ENCODE results near the gene VPS45.

Gene VPS45

DNA sequence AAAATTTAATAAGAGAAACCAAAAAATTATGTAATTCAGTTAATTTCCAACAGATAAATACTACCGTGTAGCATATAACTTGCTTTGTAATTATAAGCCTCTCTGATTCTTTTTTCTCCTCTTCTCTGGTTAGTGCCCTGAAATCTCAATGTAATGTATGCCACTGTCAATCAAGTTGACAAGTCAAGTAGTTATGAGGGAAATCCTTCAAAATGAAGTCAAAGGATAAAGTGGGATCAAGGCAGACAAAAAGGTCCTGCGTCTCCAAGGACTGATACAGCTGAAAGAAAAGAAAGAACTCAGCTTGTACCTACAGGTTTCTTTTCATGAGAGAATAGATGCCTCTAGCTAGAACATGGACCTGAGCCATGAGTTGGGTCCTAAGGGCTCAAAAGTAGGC, 19.8 kb downstream of the VPS45 start:
- no peak overlapping the region for H3K27ac Mint-ChIP-seq
- H3K4me1 Mint-ChIP-seq (ENCODE audit: low read depth): peaks cover 14% of the 10 kb centered on the region
- no peaks in the 10 kb centered on the region for H3K9me3 Mint-ChIP-seq
- no peak for DNase-seq
- no peaks in the 10 kb centered on the region for H3K27me3 Mint-ChIP-seq
- H3K36me3 Mint-ChIP-seq (ENCODE audit: low read depth): peaks cover 77% of the 10 kb centered on the region
- H3K4me3 Mint-ChIP-seq: no peak overlapping the region

DNA sequence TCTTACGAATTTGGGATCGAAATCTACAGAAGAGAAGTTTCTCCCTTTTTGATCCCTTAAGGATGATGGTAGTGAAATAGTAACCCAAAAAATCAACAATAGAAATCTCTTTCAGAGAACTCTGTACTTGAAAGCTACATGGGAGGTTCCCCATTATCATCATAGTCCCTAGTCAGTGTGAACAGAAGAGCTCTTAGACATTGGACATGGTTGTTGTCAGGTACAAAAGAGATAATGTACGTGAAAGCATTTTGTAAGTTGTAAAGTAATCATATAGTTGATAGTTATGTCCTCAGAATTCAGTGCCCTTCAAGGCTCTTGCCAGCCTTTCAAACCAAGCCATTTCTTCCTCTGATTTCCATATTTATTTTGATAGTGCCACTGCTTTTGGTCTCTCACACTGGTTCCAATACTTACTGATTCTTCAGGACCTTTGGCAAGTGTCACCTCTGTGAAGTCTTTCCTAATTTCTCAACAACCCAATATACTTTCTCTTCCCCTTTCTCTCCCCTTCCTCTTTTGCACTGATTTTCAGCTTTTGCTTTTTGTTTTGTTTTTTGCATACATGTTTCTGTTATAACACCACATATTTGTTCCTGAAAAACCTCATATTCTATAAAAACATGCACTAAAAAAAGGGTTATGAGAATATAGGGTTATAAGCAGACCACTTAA, 22.4 kb downstream of the VPS45 start:
- Mint-ChIP-seq H3K27ac (no peak overlapping the region), H3K9me3 (no peaks in the 10 kb centered on the region), H3K36me3 (ENCODE audit: low read depth) (peaks cover 76% of the 10 kb centered on the region), H3K27me3 (no peaks in the 10 kb centered on the region), H3K4me3 (no peak overlapping the region), H3K4me1 (ENCODE audit: low read depth) (peaks cover 25% of the 10 kb centered on the region)
- no peak for DNase-seq

DNA sequence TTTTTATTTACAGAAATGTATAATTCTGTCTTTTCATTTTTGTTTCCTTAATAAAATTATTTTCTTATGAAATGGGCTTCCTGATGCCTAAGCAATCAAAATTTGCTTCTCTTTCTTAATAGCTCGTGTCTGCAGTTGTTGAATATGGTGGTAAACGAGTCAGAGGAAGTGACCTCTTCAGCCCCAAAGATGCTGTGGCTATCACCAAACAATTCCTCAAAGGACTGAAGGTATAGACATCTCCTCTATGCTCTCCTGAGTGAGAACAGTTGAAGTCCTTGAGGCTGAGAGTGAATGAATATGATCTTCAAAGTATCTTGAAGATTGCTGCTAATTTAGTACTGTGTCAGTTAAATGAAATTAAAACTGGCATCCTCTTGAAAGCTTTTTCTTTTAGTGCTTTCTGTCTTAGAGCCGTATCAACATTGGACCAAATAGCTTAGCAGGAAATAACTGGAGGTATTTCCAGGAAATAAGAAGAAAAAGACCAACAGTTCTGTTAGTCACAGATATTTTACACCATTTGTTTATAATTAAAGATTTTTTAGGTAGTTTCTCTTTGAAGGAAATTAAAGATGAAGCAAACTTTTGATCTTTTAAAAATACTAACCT, 24.7 kb downstream of the VPS45 start:
- peaks cover 59% of the 10 kb centered on the region for H3K36me3 Mint-ChIP-seq (ENCODE audit: low read depth)
- peaks cover 26% of the 10 kb centered on the region for H3K4me1 Mint-ChIP-seq (ENCODE audit: low read depth)
- H3K27me3 Mint-ChIP-seq: no peaks in the 10 kb centered on the region
- no peaks in the 10 kb centered on the region for H3K9me3 Mint-ChIP-seq
- peak overlapping the region; percentile 16 for H3K27ac Mint-ChIP-seq
- DNase-seq: no peak
- H3K4me3 Mint-ChIP-seq: no peak overlapping the region

DNA sequence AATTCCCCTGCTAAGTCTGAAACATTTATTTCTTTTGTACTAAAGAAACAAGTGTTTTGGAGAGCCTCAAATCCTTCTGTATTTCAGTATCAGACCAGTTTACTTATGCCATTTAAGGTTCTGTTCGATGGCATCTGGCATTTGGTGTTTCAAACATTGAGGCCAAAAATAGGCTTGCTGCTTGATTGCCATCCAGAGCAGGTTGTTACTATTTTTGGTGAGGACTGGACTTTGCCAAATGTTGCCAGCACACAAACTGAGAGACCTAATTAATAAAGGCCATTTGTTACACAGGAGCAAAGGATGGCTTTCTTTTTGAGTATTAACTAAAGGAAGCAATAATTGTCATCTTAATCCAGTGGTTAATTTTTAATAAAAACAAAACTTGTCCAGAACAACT, 26.2 kb downstream of the VPS45 start:
- no peaks in the 10 kb centered on the region for H3K27me3 Mint-ChIP-seq

DNA sequence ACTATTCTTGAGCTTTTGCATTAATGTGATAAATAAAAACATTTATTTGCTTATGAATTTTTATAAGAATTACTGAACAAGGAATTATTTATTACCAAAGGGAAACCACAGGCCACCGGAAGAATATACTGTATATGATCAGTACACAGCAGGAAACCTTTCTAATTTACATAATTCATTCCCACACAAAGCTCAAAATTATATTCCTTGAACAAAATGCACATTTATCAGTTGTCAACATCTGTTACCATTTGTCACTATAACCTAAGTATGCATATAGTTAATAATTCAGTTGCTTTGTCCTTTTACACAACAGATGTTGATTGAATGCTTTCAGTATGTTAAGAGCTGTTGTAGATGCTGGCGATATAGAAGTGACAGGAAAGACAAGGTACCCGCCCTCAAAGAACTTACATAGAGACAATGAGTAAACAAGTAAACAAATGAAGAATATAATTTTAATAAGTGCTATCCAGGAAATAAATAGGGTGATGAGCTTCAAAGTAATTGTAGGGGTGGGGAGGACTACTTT, 27.2 kb downstream of the VPS45 start:
- H3K4me1 Mint-ChIP-seq (ENCODE audit: low read depth): peaks cover 27% of the 10 kb centered on the region
- DNase-seq: no peak
- no peak overlapping the region for H3K4me3 Mint-ChIP-seq
- no peaks in the 10 kb centered on the region for H3K9me3 Mint-ChIP-seq
- H3K27ac Mint-ChIP-seq: no peak overlapping the region
- H3K27me3 Mint-ChIP-seq: no peaks in the 10 kb centered on the region
- H3K36me3 Mint-ChIP-seq (ENCODE audit: low read depth): peaks cover 54% of the 10 kb centered on the region

More for the DNA sequence above, 26.2 kb downstream of the VPS45 start:
- peaks cover 55% of the 10 kb centered on the region for H3K36me3 Mint-ChIP-seq (ENCODE audit: low read depth)
- H3K9me3 Mint-ChIP-seq: no peaks in the 10 kb centered on the region
- H3K4me1 Mint-ChIP-seq (ENCODE audit: low read depth): peaks cover 26% of the 10 kb centered on the region
- DNase-seq: no peak
- H3K4me3 Mint-ChIP-seq: no peak overlapping the region
- no peak overlapping the region for H3K27ac Mint-ChIP-seq

DNA sequence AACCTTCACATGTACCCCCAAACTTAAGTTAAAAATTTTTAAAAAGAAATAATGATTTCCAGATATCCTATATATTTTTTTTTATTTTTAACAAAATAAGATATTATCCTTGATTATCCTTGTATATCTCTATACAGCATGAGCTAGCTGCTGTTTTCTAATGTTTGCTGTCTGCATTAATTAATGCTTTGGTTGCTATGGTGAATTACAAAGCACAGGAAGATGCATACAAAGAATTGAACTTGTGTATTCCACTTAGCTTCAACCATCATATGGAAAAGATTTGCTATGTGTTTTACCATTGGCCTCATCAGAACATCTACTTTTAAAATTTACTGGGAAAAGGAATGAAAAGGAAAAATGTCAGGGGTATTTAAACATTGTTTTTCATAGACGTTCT, 35.4 kb downstream of the VPS45 start:
- no peak for DNase-seq
- peaks cover 47% of the 10 kb centered on the region for H3K4me1 Mint-ChIP-seq (ENCODE audit: low read depth)
- H3K4me3 Mint-ChIP-seq: no peak overlapping the region
- no peak overlapping the region for H3K27ac Mint-ChIP-seq
- H3K36me3 Mint-ChIP-seq (ENCODE audit: low read depth): peaks cover 38% of the 10 kb centered on the region
- no peaks in the 10 kb centered on the region for H3K27me3 Mint-ChIP-seq
- H3K9me3 Mint-ChIP-seq: no peaks in the 10 kb centered on the region

DNA sequence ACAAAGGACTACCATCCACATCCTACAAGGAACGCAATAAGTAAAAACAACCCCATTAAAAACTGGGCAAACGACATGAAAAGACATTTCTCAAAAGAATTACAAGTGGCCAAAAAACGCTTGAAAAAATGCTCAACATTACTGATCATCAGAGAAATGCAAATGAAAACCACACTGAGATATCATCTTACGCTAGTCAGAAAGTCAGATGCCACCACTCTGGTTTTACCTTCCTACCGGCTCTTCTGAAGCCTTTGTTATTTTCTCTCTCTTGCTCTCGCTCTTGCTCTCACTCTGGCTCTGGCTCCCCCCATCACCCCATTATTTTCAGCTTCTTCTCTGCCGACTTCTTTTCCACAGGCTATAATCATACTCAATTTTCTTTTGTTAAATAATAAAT, 38.8 kb downstream of the VPS45 start:
- Mint-ChIP-seq H3K27me3 (no peaks in the 10 kb centered on the region), H3K4me1 (ENCODE audit: low read depth) (peaks cover 77% of the 10 kb centered on the region), H3K9me3 (no peaks in the 10 kb centered on the region), H3K27ac (peak overlapping the region; percentile 72), H3K36me3 (ENCODE audit: low read depth) (peaks cover 19% of the 10 kb centered on the region), H3K4me3 (peak overlapping the region; percentile 26)
- DNase-seq: no peak

DNA sequence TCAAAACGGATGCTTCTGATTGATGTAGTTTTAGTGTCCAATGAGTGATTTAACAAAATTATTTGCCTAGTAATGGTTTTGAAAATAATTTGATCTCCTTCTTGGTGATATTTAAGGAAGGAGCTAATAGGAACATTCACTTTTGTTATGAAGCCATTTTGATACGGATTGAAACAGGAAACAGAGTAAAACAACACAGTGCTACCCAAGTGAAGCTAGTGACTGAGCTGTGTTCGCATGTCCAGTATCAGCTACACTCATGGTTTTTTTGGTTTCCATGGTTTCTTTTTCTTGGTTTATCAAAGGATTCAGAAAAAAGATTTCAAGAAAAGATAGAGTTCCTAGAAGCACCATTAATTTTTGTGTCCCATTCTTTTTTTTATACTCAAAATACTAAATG, 42.0 kb downstream of the VPS45 start:
- DNase-seq: no peak
- H3K4me1 Mint-ChIP-seq (ENCODE audit: low read depth): peaks cover 75% of the 10 kb centered on the region

DNA sequence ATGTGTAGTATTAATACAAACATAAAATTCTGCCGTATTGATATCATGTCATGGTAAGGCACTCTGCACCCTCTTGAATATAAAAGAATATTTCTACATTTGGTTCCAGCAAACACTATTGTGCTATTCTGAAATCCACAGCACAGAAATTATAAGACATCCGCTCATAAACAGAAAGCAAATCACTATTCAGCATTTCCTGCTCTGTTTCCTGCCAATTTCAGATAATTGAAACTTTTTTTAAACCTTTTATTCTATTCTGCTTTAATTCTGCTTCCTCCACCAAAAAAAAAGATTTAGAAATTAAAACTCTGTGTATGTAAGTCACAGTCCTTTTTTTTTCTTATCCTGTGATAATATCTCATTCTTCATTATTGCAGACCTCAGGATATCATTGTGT, 42.5 kb downstream of the VPS45 start:
- Mint-ChIP-seq H3K4me1 (ENCODE audit: low read depth) (peaks cover 72% of the 10 kb centered on the region), H3K27ac (peak overlapping the region; percentile 84)

More for the DNA sequence above, 42.0 kb downstream of the VPS45 start:
- H3K9me3 Mint-ChIP-seq: no peaks in the 10 kb centered on the region
- peak overlapping the region; percentile 84 for H3K27ac Mint-ChIP-seq
- no peaks in the 10 kb centered on the region for H3K27me3 Mint-ChIP-seq
- peaks cover 43% of the 10 kb centered on the region for H3K36me3 Mint-ChIP-seq (ENCODE audit: low read depth)
- H3K4me3 Mint-ChIP-seq: peak overlapping the region; percentile 57

DNA sequence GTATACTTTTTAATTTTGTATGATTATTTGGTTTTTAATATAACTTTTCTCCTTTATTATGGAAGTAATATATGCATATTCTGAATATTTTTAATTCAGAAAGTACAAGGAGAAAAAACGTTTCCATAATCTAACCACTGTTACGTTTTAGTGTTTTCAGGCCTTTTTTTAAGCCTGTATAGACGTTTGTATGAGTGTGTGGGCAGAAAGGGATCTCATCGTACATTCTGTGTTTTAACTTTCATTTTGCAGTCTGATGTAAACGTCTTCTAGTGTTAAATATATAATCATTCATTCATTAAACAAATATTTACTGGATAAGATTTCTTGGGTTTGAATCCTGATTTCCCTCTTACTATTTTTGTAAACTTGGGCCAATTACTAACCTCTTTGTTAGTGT, 44.1 kb downstream of the VPS45 start:
- Mint-ChIP-seq H3K4me3 (peak overlapping the region; percentile 57), H3K36me3 (ENCODE audit: low read depth) (peaks cover 47% of the 10 kb centered on the region), H3K4me1 (ENCODE audit: low read depth) (peaks cover 57% of the 10 kb centered on the region), H3K9me3 (peaks cover 7% of the 10 kb centered on the region), H3K27me3 (no peaks in the 10 kb centered on the region), H3K27ac (peak overlapping the region; percentile 80)
- DNase-seq: no peak

More for the DNA sequence above, 42.5 kb downstream of the VPS45 start:
- Mint-ChIP-seq H3K27me3 (no peaks in the 10 kb centered on the region), H3K4me3 (peak overlapping the region; percentile 57), H3K9me3 (peaks cover 2% of the 10 kb centered on the region), H3K36me3 (ENCODE audit: low read depth) (peaks cover 45% of the 10 kb centered on the region)
- no peak for DNase-seq

DNA sequence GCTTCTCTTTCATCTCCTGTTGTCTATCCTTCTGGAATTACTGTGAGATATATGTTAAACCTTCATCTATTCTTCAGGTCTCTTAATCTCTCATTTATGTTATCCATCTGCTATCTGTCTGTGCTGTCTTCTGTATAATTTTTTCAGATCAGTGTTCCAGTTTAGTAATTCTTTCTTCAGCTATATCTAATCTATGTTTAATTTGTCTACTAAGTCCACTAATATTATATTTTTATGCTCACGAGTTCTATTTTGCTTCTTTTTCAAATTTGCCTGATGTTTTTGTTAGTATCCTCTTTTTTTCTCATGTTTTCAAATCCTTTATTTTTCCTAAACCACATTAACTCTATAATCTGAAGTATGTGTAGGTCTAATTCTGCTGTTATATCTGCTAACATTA, 47.5 kb downstream of the VPS45 start:
- Mint-ChIP-seq H3K9me3 (peaks cover 7% of the 10 kb centered on the region), H3K4me3 (no peak overlapping the region), H3K27me3 (no peaks in the 10 kb centered on the region), H3K36me3 (ENCODE audit: low read depth) (peaks cover 54% of the 10 kb centered on the region), H3K4me1 (ENCODE audit: low read depth) (peaks cover 34% of the 10 kb centered on the region), H3K27ac (no peak overlapping the region)
- no peak for DNase-seq

DNA sequence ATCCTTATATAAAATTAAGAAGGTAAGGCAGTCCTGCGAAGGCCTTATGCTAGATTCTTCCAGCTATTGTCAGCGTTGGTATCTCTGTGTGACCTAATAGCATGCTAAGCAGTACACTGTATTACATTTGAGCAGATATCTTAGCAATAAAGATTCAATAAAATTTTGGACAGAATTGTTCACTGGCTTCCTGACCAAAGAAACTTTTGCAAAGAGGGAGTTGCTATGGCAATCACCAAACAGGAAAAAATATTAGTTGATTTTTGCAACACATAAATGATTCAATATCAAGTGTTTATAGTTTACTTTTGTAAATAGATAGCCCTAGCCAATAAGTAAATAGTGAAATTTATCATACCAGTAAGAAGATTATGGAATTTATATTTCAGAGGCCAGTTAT, 51.1 kb downstream of the VPS45 start:
- no peak for DNase-seq
- Mint-ChIP-seq H3K27ac (no peak overlapping the region), H3K36me3 (ENCODE audit: low read depth) (peaks cover 43% of the 10 kb centered on the region), H3K27me3 (no peaks in the 10 kb centered on the region), H3K9me3 (peaks cover 7% of the 10 kb centered on the region), H3K4me1 (ENCODE audit: low read depth) (peaks cover 20% of the 10 kb centered on the region), H3K4me3 (no peak overlapping the region)

DNA sequence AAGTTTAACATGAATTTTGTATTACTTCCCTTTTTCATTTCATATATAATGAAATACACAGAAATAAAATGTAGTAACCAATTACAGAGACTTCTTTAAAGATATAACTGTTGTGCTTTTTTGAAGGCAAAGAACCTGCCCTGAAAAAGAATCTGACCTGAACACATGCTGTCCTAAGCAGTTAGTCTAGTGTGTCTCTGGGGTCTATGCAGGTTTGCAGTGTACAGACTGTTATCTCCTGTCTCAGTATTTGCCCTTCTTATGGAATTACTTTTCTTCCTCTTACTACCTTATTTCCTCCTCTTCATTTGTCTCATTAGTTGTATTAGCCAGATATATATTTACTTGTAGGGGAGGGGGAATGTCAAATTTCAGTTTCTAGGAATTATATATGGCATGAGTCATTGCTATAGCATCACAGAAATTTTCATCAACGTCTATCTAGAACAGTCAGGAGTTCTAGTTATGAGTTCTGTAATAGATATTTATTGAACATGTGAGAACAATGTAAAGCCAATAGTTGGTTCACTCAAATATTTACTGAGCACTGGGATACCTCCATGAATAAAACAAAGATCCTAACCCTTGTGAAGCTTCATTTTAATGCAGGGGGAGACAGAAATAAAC, 53.8 kb downstream of the VPS45 start:
- Mint-ChIP-seq H3K27me3 (no peaks in the 10 kb centered on the region), H3K36me3 (ENCODE audit: low read depth) (peaks cover 21% of the 10 kb centered on the region), H3K4me1 (ENCODE audit: low read depth) (peaks cover 20% of the 10 kb centered on the region), H3K9me3 (no peaks in the 10 kb centered on the region), H3K27ac (peak overlapping the region; percentile 4), H3K4me3 (no peak overlapping the region)
- no peak for DNase-seq

DNA sequence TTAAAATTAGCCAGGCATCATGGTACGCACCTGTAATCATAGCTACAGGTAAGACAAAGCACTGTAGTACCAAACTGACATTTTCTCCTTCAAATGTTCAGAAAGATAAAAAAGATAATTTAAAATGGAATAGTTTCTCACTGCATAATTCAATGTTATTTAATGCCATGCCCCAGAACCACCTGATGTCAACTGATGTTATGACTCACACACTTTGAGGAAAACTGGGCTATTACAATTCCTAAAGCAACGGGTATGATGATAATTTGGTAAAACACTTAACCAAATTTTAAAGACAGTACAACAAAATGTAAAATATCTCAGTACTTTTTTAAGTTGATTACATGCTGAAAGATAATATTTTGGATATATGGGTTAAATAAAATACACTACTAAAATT, 59.2 kb downstream of the VPS45 start:
- H3K27ac Mint-ChIP-seq: no peak overlapping the region
- H3K4me1 Mint-ChIP-seq (ENCODE audit: low read depth): peaks cover 23% of the 10 kb centered on the region
- DNase-seq: no peak
- H3K4me3 Mint-ChIP-seq: no peak overlapping the region
- H3K9me3 Mint-ChIP-seq: no peaks in the 10 kb centered on the region
- H3K27me3 Mint-ChIP-seq: no peaks in the 10 kb centered on the region
- peaks cover 16% of the 10 kb centered on the region for H3K36me3 Mint-ChIP-seq (ENCODE audit: low read depth)

DNA sequence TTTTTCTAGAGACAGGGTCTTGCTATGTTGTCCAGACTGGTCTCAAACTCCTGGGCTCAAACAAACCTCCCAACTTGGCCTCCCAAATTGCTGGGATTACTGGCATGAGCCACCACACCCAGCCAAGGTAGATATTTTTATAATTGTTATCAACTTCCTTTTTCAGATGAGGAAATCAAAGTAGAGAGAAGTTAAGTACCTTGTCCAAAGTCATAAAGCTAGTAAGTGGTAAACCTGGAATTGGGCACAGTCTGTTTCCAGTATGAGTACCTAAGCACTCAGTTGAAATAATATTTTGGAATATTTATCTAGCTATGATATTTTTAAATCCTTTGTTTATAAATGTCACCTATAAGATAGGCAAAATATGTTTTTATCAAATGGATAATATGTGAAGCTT, 59.9 kb downstream of the VPS45 start:
- H3K4me3 Mint-ChIP-seq: no peak overlapping the region

More for the DNA sequence above, 59.9 kb downstream of the VPS45 start:
- Mint-ChIP-seq H3K27ac (peak overlapping the region; percentile 52), H3K36me3 (ENCODE audit: low read depth) (peaks cover 12% of the 10 kb centered on the region), H3K27me3 (no peaks in the 10 kb centered on the region), H3K9me3 (no peaks in the 10 kb centered on the region), H3K4me1 (ENCODE audit: low read depth) (peaks cover 18% of the 10 kb centered on the region)
- DNase-seq: no peak

All from activated T-cell treated with anti-CD3 and anti-CD28 coated beads, Interleukin-2, amount 50 U/mL, for 24 hours (primary cell).